GM04504 (cell line): ENCODE results near the gene BAX.

Experiments used
- DNase-seq: peaks from one replicate; pipeline ENCODE4 v3.0.0-alpha.2; 2012; ENCODE audit warnings: low read depth

Gene BAX

DNA sequence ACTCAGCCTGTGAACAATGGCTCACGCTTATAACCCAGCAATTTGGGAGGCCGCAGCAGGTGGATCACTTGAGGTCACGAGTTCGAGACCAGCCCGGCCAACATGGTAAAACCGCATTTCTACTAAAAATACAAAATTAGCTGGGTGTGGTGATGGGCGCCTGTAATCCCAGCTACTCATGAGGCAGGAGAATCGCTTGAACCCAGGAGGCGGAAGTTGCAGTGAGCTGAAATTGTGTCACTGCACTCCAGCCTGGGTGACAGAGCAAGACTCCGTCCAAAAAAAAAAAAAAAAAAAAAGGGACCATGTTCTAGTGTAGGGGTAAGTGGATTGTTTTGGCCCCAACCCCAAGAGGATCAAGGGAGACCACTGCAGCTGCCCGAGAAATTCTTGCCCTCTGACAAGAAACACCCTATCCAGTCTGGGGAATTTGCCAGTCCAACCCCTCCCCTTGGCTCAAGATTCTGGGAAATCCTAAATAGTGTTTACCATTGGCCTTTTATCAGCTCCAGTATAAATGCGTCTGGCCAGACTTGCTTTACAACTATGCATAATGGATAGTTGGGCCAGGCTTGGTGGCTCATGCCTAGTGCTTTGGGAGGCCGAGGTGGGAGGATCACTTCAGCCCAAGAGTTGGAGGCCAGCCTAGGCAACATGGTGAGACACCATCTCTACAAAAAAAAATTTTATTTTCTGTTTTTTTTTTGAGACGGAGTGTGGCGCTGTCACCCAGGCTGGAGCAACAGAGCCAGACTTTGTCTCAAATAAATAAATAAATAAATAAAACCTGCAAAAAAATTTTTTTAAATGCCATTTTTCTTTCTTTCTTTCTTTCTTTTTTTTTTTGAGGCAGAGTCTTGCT, 26.3 kb upstream of the BAX start:
- DNase-seq: no peak

- no peak for DNase-seq
These were observed 21.2 kb upstream of the BAX start, which contains the start of gene DHDH for GRCh38 chr19:48933382-48933932. DHDH (plus strand) TSS chr19:48933699; CDS start chr19:48933722, 23 bp downstream.

DNA sequence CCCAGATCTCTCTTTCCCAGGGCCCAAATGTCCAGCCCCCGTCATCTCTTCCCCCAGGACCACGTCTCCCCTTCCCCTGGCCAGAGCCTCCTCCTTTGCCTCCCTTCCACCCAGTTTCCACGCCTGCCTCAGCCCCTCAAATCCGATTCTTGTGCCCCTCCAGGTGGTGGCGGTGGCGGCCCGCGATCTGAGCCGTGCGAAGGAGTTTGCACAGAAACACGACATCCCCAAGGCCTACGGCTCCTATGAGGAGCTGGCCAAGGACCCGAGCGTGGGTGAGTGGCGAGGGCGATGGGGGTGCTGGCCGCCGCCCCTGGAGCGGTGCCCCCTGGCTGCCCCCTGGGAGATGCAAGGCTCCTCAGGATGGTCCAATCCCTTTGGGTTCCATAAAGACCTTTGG, 19.8 kb upstream of the BAX start:
- no peak for DNase-seq

GRCh38 chr19:48935864-48936263, 18.8 kb upstream of the BAX start:
- DNase-seq: no peak

- DNase-seq: no peak
These were observed 16.4 kb upstream of the BAX start for GRCh38 chr19:48938256-48938655.

DNA sequence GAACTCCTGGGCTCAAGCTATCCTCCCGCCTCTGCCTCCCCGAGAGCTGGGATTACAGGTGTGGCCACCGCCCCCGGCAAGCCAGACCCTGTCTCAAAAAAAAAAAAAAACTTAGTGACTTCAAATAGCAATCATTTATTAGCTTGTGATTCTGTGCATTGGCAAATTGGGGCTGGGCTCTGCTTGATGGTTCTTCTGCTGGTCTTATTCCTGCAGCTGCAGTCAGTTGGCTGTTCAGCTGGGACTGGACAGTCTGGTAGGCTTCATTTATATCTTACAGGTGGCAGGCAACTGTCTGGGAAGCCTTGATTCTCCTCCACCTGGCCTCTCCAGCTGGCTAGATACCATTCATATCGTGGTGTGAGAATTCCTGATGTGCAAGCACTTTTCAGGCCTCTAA, 13.8 kb upstream of the BAX start:
- DNase-seq: no peak

DNA sequence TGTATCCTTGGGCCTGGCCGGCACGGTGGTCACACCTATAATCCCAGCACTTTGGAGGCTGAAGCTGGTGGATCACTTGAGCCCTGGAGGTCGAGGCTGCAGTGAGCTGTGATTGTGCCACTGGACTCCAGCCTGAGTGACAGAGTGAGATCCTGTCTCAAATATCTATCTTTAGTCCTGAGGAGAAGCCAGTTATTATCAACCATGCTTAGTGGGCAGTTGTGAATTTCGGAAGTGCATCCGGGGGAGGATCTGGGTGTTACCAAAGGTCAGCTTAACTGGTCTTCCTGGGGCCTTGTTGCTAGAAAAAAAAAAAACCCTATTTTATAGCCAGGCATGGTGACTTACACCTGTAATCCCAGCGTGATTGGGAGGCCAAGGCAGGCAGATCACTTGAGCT, 11.6 kb upstream of the BAX start:
- DNase-seq: no peak

GRCh38 chr19:48945415-48945814, 9.3 kb upstream of the BAX start:
- DNase-seq: no peak

- no peak for DNase-seq
These were observed 8.9 kb upstream of the BAX start for GRCh38 chr19:48945817-48946216.

GRCh38 chr19:48946463-48947257, 8.0 kb upstream of the BAX start:
- DNase-seq: no peak

DNA sequence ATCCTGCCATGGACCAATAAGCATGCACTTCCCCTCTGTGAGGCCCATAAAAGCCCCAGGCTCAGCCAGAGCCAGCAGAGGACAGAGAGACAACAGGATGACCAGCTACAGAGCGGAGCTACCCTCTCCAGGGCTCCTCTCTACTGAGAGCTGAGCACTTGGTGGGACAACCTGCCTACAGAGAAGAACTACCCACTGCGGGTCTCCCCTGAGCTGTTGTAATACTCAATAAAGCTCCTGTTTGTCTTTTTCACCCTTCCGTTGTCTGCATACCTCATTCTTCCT, 7.5 kb upstream of the BAX start:
- no peak for DNase-seq

DNA sequence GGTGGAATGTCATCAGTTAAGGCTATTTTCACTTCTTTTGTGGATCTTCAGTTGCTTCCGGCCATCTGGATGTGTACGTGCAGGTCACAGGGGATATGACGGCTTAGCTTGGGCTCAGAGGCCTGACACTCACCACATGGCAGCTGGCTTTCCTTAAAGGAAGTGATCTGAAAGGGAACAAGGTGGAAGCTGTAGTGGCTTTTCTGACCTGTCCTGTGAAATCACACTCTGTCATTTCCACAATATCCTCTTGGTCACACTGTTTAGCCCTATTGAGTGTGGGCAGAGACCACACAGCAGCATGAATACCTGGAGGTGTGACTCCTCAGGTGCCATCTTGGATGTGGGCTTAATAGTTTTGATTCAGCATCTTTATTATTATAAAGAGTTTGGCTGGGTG, 4.5 kb upstream of the BAX start:
- no peak for DNase-seq

DNA sequence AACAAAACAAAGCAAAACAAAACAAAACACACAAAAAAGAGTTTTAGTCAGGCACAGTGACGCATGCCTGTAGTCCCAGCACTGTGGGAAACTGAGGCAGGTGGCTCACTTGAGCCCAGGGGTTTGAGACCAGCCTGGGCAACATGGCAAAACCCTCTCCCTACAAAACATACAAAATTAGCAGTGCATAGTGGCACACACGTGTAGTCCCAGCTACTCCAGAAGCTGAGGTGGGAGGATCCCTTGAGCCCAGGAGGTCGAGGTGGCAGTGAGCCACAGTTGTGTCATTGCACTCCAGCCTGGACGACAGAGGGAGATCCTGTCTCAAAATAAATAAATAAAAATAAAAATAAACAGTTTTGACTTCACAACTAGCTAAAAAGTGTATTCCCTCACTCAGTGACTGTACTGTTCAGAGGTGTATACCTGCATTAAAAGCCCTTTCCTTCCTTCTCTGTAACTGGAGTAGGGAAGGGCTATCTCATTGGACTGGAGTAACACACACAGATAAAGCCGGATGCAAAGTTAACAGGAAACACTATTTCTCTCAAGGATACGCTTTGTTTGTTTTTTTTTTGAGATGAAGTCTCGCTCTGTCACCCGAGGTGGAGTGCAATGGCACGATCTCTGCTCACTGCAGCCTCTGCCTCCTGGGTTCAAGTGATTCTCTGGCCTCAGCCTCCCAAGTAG, 3.7 kb upstream of the BAX start:
- no peak for DNase-seq

- no peak for DNase-seq
These were observed 1.5 kb upstream of the BAX start for GRCh38 chr19:48953141-48953540.

DNA sequence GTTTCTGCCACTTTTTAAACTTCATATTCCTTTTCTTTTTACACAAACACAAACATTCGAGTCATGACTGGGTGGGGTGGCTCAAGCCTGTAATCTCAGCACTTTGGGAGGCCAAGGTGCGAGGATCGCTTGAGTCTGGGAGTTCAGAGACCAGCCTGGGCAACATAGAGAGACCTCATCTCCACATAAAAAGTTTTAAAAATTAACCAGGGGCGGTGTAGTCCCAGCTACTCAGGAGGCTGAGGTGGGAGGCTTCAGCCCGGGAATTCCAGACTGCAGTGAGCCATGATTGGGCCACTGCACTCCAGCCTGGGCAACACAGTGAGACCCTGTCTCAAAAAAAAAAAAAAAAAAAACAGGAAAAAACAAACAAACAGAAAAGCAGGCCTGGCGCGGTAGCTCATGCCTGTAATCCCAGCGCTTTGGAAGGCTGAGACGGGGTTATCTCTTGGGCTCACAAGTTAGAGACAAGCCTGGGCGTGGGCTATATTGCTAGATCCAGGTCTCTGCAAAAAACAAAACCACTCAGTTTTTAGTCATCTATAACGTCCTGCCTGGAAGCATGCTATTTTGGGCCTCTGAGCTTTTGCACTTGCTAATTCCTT, 583 bp upstream of the BAX start:
- no peak for DNase-seq

DNA sequence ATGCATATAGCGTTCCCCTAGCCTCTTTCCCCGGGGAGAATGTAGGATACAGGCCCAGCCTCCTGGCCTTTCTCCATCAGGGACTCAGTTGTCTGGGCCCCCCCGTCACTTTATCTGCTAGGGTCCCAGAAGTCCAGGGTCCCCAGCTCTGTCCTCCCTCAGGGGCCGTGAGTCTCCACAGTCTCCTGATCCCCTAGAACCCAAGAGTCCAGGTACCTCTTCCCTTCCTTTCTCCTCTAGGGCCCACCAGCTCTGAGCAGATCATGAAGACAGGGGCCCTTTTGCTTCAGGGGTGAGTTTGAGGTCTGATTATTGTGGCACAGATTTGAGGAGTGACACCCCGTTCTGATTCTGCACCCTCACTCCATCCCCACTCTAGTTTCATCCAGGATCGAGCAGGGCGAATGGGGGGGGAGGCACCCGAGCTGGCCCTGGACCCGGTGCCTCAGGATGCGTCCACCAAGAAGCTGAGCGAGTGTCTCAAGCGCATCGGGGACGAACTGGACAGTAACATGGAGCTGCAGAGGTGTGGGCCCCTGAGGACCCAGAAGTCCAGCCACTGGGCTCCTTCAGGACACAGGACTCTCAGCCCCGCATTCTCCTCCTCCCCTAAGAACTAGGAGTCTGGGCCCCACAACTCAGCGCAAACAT, 758 bp downstream of the BAX start:
- DNase-seq: no peak

DNA sequence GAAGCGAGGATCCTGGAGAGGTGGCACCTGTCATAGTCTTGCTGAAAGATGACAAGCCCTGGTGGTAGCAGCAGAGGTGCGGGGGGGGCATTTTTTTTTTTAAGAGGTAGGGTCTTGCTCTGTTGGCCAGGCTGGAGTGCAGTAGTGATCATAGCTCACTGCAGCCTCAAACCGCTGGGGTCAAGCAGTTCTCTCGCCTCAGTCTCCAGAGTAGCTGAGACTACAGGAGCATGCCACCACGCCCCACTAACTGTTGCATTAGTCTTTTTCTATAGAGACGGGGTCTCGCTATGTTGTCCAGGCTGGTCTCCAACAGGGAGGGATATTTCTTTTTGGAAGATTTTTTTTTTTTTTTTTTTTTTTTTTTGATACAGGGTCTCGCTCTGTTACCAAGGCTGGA, 3.3 kb downstream of the BAX start:
- no peak for DNase-seq

GRCh38 chr19:48959341-48960239, 4.9 kb downstream of the BAX start:
- DNase-seq: no peak

GRCh38 chr19:48961051-48961649, 6.5 kb downstream of the BAX start:
- DNase-seq: no peak

GRCh38 chr19:48961673-48962028, 7.0 kb downstream of the BAX start:
- DNase-seq: no peak
